NCI-H1436 (cell line): Measurements from ENCODE around the gene MAPK1.
"Not testable (repeated sequence)": the region's sequence is repeated elsewhere in the genome, so short reads cannot be mapped to it uniquely, and the experiment has no call there.

Source experiments
- DNase-seq: peaks from one replicate; lab custom pipeline; 2025; lab: John Stamatoyannopoulos, UW

Gene MAPK1

DNA sequence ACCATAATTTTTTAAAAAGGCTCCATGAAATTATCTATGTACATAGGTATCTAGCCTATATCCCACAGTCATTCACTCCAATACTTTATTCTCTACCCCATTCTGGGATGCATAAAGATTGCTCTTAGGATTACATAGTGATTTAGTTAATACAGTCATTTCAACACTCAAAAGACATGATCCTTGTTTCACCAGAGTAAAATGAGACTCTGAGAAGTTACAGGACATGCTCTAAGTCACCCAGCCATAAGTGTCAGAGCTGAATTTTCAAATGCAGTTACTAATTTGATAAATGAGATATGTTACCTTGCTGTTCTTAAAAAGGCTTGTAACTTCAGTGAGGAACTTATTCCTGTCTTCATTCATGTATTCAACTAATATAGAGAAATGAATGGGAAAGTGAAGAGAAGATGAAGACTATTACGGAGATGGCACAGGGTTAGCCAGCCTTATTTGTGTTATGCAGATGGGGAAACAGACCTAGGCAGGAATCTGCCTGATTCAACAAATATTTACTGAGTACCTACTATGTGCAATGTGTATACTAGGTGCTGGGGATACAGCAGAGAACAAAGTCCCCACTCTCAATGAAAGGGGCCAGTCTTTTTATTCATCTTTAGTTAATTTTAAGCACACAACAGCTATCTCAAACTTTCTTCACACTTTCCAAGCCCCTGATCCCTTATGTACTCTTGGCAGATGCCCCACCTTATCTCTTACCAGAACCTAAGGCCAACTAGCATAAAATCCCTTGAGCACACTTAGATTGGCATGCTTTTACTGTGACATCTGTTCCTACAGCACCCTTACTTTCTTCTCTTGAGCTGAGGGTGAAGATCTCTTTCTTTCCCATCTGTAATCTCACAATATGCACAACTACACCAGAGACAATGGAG is 21.6 kb downstream of the MAPK1 start:
- DNase-seq, result no peak

GRCh38 chr22:21842946-21843345 is 24.5 kb downstream of the MAPK1 start:
- DNase-seq, result no peak

DNA sequence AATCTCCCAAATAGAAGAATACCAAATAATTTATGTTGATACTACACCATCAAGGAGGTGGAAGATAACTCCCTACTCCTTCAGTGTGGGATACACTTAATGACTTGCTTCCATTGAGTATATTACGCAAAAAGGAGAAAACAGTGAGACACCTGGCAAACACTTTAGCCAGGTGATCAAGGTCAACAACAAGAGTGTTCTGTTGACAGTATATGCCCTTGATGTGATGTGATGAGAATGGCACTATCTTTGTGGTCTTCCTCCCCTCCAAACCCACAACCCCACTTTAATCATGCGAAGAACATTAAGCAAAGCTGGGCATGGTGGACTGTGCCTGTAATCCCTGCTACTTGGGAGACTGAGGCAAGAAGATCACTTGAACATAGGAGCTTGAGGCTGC is 26.0 kb downstream of the MAPK1 start:
- DNase-seq, result no peak

DNA sequence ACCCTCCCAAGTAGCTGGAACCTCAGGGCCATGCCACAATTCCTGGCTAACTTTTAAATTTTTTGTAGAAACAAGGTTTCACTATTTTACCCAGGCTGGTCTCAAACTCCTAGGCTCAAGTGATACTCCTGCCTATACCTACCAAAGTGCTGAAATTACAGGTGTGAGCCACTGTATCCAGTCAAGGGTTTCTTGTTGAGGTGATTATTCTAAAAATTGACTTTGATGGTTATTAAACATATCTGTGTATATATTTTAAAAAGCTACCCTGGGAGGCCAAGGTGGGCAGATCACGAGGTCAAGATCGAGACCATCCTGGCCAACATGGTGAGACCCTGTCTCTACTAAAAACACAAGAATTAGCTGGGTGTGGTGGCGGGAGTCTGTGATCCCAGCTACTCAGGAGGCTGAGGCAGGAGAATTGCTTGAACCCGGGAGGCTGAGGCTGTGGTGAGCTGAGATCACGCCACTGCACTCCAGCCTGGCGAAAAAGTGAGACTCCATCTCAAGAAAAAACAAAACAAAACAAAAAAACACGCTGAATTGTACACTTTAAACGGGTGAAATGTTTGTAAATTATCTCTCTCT is 27.1 kb downstream of the MAPK1 start:
- no peak for DNase-seq

DNA sequence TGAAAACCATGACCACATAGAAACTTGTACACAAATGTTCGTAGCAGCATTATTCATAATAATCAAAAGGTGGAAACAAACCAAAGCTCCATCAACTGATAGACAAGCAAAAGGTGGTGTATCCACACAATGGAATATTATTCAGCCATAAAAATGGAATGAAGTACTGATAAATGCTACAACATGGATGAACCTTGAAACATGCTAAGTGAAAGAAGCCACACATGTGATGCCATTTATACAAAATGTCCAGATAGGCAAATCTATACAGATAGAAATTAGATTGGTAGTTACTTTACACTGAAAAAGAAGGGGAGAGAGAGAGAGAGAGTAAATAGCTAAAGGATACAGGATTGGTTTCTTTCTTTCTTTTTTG is 27.7 kb downstream of the MAPK1 start:
- no peak for DNase-seq

- not testable (repeated sequence) for DNase-seq
These were observed 28.2 kb downstream of the MAPK1 start for GRCh38 chr22:21839104-21839764.

DNA sequence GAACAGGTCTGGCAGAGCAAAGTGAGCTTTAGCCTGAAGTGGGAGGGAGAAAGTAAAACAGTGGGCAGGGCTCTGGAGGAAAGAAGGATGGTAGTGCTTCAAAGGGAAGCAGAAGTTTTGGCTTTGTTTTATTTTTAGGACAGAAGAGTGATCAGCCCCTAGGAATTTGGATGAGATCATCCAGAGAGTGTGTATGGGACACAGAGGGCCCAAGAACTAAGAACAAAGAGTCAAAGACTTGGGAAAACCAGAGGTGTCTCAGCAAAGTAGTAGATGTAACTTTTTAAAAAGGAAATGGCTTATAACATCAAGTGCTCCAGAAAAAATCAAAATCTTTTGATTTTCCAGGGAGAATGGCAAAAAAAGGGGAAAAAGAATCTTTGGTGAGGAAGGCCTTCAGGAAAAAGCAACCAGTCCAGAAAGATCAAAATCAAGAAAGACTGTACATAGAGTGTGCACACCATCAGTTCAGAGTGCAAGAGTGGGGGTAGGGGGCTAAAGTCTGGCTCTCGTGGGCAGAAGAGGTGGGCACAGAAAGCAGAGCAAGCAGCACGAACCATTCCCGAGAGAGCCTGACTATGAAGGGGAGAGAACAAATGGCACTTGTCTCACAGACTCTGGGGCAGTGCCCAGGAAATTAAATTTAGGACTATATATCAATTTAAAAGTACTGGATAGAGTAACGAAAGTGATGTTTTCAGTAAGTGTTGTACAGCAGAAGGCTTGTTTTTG is 30.0 kb downstream of the MAPK1 start:
- DNase-seq, result no peak

DNA sequence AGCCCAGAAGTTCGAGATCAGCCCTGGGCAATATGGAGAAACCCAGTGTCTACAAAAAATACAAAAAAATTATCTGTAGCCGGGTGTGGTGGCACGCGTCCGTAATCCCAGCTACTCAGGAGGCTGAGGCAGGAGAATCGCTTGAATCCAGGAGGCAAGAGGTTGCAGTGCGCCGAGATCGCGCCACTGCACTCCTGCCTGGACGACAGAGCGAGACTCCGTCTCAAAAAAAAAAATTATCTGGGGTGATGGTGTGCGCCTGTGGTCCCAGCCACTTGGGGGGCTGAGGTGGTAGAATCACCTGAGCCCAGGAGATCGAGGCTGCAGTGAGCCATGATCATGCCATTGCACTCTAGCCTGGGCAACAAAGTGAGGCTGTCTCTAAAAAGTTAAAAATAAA is 31.0 kb downstream of the MAPK1 start:
- not testable (repeated sequence) for DNase-seq

GRCh38 chr22:21835378-21835777 is 32.1 kb downstream of the MAPK1 start:
- no peak for DNase-seq

DNA sequence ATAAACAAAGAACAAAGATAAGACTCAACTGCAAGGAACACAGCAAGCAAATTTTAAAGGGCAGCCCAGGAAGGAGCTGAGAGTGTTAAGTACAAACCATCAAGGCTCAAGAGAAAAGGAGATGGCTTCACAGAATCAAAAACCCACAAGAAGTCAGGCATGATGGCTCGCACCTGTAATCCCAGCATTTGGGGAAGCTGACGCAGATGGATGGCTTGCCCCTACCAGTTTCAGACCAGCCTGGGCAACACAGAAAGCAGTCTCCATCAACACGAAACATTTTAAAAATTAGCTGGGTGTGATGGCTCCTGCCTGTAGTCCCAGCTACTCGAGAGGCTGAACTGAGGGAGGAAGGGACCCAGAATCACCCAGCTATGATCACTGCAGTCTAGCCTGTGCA is 32.6 kb downstream of the MAPK1 start:
- no peak for DNase-seq

DNA sequence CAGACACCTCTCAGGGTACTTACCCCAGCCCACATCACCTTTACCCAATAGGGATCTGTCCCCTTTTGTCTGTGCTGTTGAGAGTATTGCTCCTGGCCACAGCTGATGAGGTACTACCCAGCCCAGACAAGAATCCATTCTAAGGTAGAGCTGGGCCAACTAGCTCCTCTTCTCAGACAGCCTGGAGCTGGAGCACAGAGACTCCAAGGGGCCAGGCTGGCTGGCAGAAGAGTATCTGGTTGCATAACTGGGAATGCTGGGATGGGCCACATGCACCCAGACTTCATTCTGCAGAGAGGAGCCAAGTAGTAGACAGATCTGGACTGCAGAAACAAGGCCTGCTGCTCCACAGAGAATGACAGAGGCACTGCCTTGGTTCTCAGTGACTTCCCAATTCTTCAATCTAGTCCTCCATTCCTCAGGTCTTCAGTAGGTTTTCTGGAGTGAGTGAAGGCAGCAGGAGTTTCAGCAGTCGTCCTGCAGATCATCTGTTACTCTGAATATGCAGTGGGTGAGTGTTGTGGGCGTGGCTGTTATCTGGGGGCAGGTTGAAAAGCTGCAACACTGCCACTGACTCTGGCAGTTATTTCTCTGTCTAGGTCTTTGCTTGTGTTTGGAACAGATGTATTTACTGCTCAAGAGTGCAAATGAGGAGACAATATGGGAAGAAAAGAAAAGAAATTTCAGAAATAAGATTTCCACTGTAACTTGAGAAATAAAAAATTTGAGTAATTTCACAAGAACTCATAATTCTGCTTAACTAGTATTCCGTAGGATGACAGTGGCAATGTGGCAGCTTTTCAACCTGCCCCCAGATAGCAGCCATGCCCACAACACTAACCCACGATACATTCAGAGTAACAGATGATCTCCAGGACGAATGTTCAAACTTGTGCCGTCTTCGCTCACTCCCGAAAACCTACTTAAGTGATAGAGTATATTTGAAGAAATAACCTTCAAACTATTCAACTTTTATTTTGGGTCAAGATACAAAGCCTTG is 34.9 kb downstream of the MAPK1 start:
- DNase-seq, result no peak

DNA sequence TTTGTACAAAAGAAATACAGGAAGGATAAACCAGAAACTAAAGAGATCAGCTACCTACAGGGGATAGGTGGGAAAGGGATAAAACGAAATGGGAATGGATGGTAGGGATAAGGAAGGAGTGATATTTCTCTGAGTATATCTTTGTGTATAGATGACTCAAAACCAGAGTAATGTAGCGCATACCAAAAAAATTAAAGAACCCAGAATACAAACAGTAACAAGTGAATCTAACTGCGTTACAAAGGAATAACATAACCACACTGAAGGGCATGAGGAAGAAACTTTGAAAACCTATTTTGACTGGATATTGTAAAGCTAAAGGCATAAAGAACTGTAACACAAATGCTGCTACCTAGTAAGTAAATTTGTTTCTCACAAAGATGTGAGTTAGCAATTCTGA is 37.9 kb downstream of the MAPK1 start:
- DNase-seq, result no peak

- DNase-seq, result no peak
These were observed 39.2 kb downstream of the MAPK1 start for GRCh38 chr22:21828268-21828638.

GRCh38 chr22:21827628-21828267 is 39.7 kb downstream of the MAPK1 start:
- DNase-seq, result no peak

GRCh38 chr22:21826204-21826603 is 41.2 kb downstream of the MAPK1 start:
- DNase-seq, result no peak

DNA sequence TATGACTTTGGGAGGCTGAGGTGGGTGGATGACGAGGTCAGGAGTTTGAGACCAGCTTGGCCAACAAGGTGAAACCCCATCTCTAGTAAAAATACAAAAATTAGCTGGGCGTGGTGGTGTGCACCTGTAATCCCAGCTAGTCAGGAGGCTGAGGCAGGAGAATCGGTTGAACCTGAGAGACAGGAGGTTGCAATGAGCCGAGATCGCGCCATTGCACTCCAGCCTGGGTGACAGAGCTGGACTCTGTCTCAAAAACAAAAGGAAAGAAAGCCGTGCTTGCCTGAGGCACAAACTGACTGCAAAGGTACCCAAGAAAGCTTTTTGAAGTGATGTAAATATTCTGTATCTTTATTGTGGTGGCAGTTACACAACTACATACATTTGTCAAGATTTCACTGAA is 42.5 kb downstream of the MAPK1 start:
- DNase-seq, result not testable (repeated sequence)

DNA sequence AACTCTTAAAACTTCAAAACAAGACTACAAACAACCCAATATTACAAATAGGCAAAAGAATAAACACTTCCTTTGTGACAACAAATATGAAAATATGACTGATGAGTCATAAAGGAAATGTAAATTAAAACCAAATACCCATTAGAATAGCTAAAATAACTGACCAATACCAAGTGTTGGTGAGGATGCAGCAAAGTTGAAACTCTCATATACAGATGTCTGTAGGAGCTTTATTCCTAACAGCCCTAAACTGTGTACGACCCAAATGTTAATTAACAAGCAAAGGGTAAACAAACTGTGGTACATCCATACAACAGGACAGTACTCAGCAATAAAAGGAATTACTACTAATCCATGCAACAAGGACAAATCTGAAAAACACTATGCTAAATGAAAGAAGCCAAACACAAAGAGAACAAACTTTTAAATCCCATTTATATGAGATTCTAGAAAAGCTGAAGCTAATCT is 43.0 kb downstream of the MAPK1 start:
- DNase-seq, result no peak

DNA sequence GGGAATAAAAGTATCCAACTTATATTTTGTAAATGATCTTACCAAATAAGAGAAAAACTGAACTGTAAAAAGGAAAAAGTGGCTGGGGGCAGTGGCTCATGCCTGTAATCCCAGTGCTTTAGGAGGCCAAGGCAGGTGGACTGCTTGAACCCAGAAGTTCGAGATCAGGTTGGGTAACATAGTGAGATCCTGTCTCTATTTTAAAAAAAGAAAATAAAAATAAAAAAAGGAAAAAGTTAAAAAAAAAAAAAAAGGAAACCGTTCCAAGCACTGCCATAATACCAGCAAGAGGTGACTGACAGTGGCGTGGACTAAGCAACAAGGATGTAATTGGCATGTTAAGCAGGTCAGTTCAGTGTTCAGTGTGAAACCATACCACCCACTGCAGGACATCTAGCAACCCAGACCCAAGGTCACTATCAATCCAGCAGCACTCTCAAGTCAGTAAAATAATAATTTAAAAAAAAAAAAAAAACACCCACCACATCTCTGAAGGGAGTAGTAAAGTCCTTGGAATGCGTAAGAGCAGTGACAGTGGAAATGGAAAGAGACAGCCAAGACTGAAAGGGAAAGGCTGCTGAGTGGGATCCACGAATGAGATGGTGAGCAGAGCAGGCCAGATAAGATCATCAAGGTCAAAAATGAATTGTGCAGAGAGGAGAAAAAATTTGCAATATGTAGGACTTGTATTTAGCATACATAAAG is 43.6 kb downstream of the MAPK1 start:
- no peak for DNase-seq

DNA sequence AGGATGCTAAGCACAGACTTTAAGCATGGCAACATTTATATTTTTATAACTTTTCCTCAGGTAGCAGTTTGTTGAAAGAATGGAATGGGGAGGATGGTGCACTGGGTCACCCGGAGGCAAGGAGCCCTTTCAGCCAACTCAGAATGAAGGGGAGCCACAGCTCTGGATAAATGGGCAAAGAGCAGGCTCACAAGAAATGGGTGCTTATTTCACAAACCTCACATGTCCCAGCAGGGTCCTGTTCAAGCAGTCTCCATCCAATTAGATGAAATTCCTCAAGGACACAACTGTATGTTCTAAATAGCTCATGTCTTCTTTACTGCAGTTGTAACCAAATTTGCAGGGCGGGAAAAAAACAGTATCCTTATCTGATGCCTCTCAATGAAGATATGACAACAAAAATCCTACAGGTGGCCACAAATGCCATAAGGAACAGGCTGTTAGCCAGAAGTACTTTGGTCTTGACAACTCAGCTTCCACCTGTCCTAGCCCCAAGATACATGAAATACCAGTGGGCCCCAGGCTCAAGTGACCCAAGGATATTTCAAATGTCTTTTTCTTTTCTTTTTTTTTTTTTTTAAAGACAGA is 48.2 kb downstream of the MAPK1 start:
- no peak for DNase-seq
